HEK293 (cell line): ENCODE measurements around the gene ANKRD6.

Experiments used
- CTCF ChIA-PET: fragments of 350-600 bp; formaldehyde crosslinking; extraction: SDS; loops from one replicate; lab custom pipeline; 2021; ENCODE audit warnings: antibody characterized with exemption; lab: Yijun Ruan, JAX
- POLR2A ChIA-PET: fragments of 300-600 bp; formaldehyde crosslinking; extraction: SDS; loops from one replicate; lab custom pipeline; 2020; ENCODE audit warnings: antibody characterized with exemption, inconsistent platforms; lab: Yijun Ruan, JAX
- H3K27ac ChIP-seq: fragments of 200-500 bp; sonication (Bioruptor generic); 2 replicates; pipeline ENCODE4 v1.5.1; 2014; ENCODE audit warnings: low read depth, low read length, control low read depth, inconsistent platforms; ENCODE audit errors: extremely low read depth
- H3K36me3 ChIP-seq, 2 experiments: fragments of 200-500 bp in 1 of 2; sonication (Bioruptor generic) in 1 of 2; 1 replicate in 1 of 2; 2 replicates in 1 of 2; pipeline ENCODE4 v1.5.1; 2014 to 2017; ENCODE audit warnings: inconsistent platforms in 2 of 2, low read length in 2 of 2; ENCODE audit not compliant: control insufficient read depth in 2 of 2, insufficient read depth in 1 of 2
- H3K4me1 ChIP-seq: fragments of 200-500 bp; sonication (Bioruptor generic); 2 replicates; pipeline ENCODE4 v1.5.1; 2014; ENCODE audit warnings: mild to moderate bottlenecking, low read length, inconsistent platforms; ENCODE audit not compliant: control insufficient read depth, insufficient read depth
- H3K4me3 ChIP-seq: 2 replicates; pipeline ENCODE4 v1.5.1; 2011; ENCODE audit warnings: low read depth, mild to moderate bottlenecking, control low read depth, low read length, moderate library complexity
- H3K9me3 ChIP-seq: fragments of 200-500 bp; sonication (Bioruptor generic); 2 replicates; pipeline ENCODE4 v1.5.1; 2014; ENCODE audit warnings: low read depth, low read length, inconsistent platforms; ENCODE audit not compliant: control insufficient read depth, insufficient read depth
- GFI1B ChIP-seq: fragments of 450-650 bp; formaldehyde crosslinking; IDR thresholded peaks from 2 replicates; pipeline ENCODE4 v1.5.1; 2016; ENCODE audit warnings: missing biosample characterization, missing genetic modification characterization
- HOXD13 ChIP-seq: sonication (generic); formaldehyde crosslinking; IDR thresholded peaks from 2 replicates; pipeline ENCODE4 v1.8.0; 2022; ENCODE audit warnings: missing genetic modification reagents, borderline replicate concordance
- INSM2 ChIP-seq: fragments of 450-650 bp; formaldehyde crosslinking; IDR thresholded peaks from 2 replicates; pipeline ENCODE4 v1.5.1; 2016; ENCODE audit warnings: missing biosample characterization, missing genetic modification characterization
- KLF8 ChIP-seq: fragments of 450-650 bp; formaldehyde crosslinking; IDR thresholded peaks from 2 replicates; pipeline ENCODE4 v1.5.1; 2016; ENCODE audit warnings: missing biosample characterization, missing genetic modification characterization
- ZEB2 ChIP-seq: fragments of 450-650 bp; formaldehyde crosslinking; IDR thresholded peaks from 2 replicates; pipeline ENCODE4 v1.5.1; 2016; ENCODE audit warnings: missing biosample characterization, missing genetic modification characterization
- ZNF121 ChIP-seq: fragments of 450-650 bp; formaldehyde crosslinking; IDR thresholded peaks from 2 replicates; pipeline ENCODE4 v1.5.1; 2016; ENCODE audit warnings: missing biosample characterization, missing genetic modification characterization
- ZNF133 ChIP-seq: fragments of 450-650 bp; formaldehyde crosslinking; IDR thresholded peaks from 2 replicates; pipeline ENCODE4 v1.5.1; 2016; ENCODE audit warnings: missing biosample characterization, missing genetic modification characterization
- ZNF211 ChIP-seq: fragments of 450-650 bp; formaldehyde crosslinking; IDR thresholded peaks from 2 replicates; pipeline ENCODE4 v1.5.1; 2016; ENCODE audit warnings: low read depth, missing biosample characterization, missing genetic modification characterization
- ZNF214 ChIP-seq: fragments of 450-650 bp; formaldehyde crosslinking; IDR thresholded peaks from 2 replicates; pipeline ENCODE4 v1.5.1; 2017; ENCODE audit warnings: missing biosample characterization, mild to moderate bottlenecking, missing genetic modification characterization, borderline replicate concordance
- ZNF26 ChIP-seq: fragments of 450-650 bp; formaldehyde crosslinking; IDR thresholded peaks from 2 replicates; pipeline ENCODE4 v1.5.1; 2016; ENCODE audit warnings: missing biosample characterization, missing genetic modification characterization
- ZNF37A ChIP-seq: fragments of 450-650 bp; IDR thresholded peaks from 2 replicates; pipeline ENCODE4 v1.5.1; 2018; ENCODE audit warnings: missing biosample characterization, missing genetic modification characterization
- ZNF513 ChIP-seq: fragments of 450-650 bp; IDR thresholded peaks from 2 replicates; pipeline ENCODE4 v1.5.1; 2018; ENCODE audit warnings: missing biosample characterization, missing genetic modification characterization
- ZNF600 ChIP-seq: fragments of 450-650 bp; formaldehyde crosslinking; IDR thresholded peaks from 2 replicates; pipeline ENCODE4 v1.5.1; 2016; ENCODE audit warnings: missing biosample characterization, missing genetic modification characterization
- ZNF629 ChIP-seq: fragments of 450-650 bp; formaldehyde crosslinking; IDR thresholded peaks from 2 replicates; pipeline ENCODE4 v1.5.1; 2017; ENCODE audit warnings: missing biosample characterization, missing genetic modification characterization
- ZNF660 ChIP-seq: fragments of 450-650 bp; IDR thresholded peaks from 2 replicates; pipeline ENCODE4 v1.5.1; 2018; ENCODE audit warnings: missing biosample characterization, mild to moderate bottlenecking, missing genetic modification characterization
- ZNF701 ChIP-seq: fragments of 450-650 bp; formaldehyde crosslinking; IDR thresholded peaks from 2 replicates; pipeline ENCODE4 v1.5.1; 2016; ENCODE audit warnings: missing biosample characterization, missing genetic modification characterization
- ZNF707 ChIP-seq: fragments of 450-650 bp; formaldehyde crosslinking; IDR thresholded peaks from 2 replicates; pipeline ENCODE4 v1.5.1; 2016; ENCODE audit warnings: missing biosample characterization, missing genetic modification characterization
- ZNF792 ChIP-seq: fragments of 450-650 bp; formaldehyde crosslinking; IDR thresholded peaks from 2 replicates; pipeline ENCODE4 v1.5.1; 2016; ENCODE audit warnings: missing biosample characterization, missing genetic modification characterization
- ZNF830 ChIP-seq: fragments of 450-650 bp; IDR thresholded peaks from 2 replicates; pipeline ENCODE4 v1.5.0; 2018; ENCODE audit warnings: missing biosample characterization, missing genetic modification characterization, low read depth, mild to moderate bottlenecking, moderate library complexity

ANKRD6 gene

GRCh38 chr6:89553431-89553830, 120.5 kb downstream of the ANKRD6 start:
- CTCF ChIA-PET = no interaction called here
- Histone ChIP-seq H3K4me3 (no peak overlapping the region), H3K4me1 (peaks cover 4% of the 10 kb centered on the region), H3K27ac (no peak overlapping the region), H3K36me3 (no peaks in the 10 kb centered on the region), H3K9me3 (no peaks in the 10 kb centered on the region)
- POLR2A ChIA-PET = no interaction called here
- TF ChIP-seq ZNF214 (tag by site-specific recombination) (no peak), GFI1B (tag by site-specific recombination) (no peak), ZNF211 (tag by site-specific recombination) (no peak), ZNF121 (tag by site-specific recombination) (no peak), ZNF26 (tag by site-specific recombination) (no peak), ZNF133 (tag by site-specific recombination) (no peak), ZNF600 (tag by site-specific recombination) (no peak), ZNF37A (tag by site-specific recombination) (no peak), ZNF792 (tag by site-specific recombination) (no peak), INSM2 (tag by site-specific recombination) (no peak), HOXD13 (CRISPR knock-in tag) (no peak)

- no peak overlapping the region for H3K4me3 ChIP-seq
- H3K27ac ChIP-seq = no peak overlapping the region
- TF ChIP-seq ZNF513 (tag by site-specific recombination) (no peak), ZNF701 (no peak), ZNF707 (no peak)
- TF ChIP-seq, all 188 proteins: peak for 0
- H3K36me3 ChIP-seq = no peaks in the 10 kb centered on the region
- CTCF ChIA-PET = no interaction called here
- H3K9me3 ChIP-seq = no peaks in the 10 kb centered on the region
- POLR2A ChIA-PET = no interaction called here
- peaks cover 4% of the 10 kb centered on the region for H3K4me1 ChIP-seq
These were observed 121.2 kb downstream of the ANKRD6 start for GRCh38 chr6:89554106-89554505.

GRCh38 chr6:89555031-89555430, 122.1 kb downstream of the ANKRD6 start:
- Histone ChIP-seq H3K4me3 (no peak overlapping the region), H3K9me3 (no peaks in the 10 kb centered on the region), H3K27ac (no peak overlapping the region), H3K36me3 (no peaks in the 10 kb centered on the region), H3K4me1 (peaks cover 4% of the 10 kb centered on the region)
- TF ChIP-seq KLF8 (tag by site-specific recombination) (no peak), ZNF660 (tag by site-specific recombination) (no peak), ZNF629 (tag by site-specific recombination) (no peak), ZNF830 (no peak), ZEB2 (tag by site-specific recombination) (no peak)
- ChIA-PET CTCF (no interaction called here), POLR2A (no interaction called here)
